Measurements from ENCODE around the gene GPR15.

DNA sequence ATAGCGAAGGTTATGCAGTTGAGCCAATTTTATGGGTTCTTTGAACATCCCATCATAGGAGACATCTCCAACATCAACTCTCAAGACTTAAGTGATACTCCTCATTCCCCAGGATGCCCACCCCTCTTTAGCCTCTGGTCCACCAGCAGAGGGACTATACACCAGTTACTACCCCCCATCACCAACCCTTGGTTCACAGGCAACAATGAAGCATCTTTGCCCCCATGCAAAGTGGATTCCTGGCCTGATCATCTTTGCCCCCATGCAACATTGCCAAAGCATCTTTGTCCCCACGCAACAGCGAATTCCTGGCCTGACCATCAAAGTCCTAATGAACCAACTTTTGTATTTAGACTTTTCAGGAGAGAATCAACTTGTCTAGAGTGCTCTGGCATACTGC is 19.1 kb downstream of the GPR15 start:
- no peak for TF ChIP-seq POLR2A (IDR thresholded peaks at IDR 0.05)
- TF ChIP-seq, protein P1, sequence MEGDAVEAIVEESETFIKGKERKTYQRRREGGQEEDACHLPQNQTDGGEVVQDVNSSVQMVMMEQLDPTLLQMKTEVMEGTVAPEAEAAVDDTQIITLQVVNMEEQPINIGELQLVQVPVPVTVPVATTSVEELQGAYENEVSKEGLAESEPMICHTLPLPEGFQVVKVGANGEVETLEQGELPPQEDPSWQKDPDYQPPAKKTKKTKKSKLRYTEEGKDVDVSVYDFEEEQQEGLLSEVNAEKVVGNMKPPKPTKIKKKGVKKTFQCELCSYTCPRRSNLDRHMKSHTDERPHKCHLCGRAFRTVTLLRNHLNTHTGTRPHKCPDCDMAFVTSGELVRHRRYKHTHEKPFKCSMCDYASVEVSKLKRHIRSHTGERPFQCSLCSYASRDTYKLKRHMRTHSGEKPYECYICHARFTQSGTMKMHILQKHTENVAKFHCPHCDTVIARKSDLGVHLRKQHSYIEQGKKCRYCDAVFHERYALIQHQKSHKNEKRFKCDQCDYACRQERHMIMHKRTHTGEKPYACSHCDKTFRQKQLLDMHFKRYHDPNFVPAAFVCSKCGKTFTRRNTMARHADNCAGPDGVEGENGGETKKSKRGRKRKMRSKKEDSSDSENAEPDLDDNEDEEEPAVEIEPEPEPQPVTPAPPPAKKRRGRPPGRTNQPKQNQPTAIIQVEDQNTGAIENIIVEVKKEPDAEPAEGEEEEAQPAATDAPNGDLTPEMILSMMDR (IDR thresholded peaks at IDR 0.05), result no peak
